Neuron (in vitro differentiated cells): ENCODE results near the gene AMMECR1L.
"Not testable (repeated sequence)": the region's sequence is repeated elsewhere in the genome, so short reads cannot be mapped to it uniquely, and the experiment has no call there.

Experiments
- H2AFZ ChIP-seq: one replicate; pipeline ENCODE4 v1.6.1; 2013; ENCODE audit warnings: low read depth, mild to moderate bottlenecking, inconsistent platforms, low read length, moderate library complexity
- H3K27me3 ChIP-seq: one replicate; pipeline ENCODE4 v1.6.1; 2013; ENCODE audit warnings: low read length; ENCODE audit not compliant: insufficient read depth
- H3K36me3 ChIP-seq: one replicate; pipeline ENCODE4 v1.6.1; 2013; ENCODE audit warnings: low read length; ENCODE audit not compliant: insufficient read depth
- H3K4me1 ChIP-seq: one replicate; pipeline ENCODE4 v1.6.1; 2013; ENCODE audit warnings: low read length; ENCODE audit not compliant: insufficient read depth
- H3K4me3 ChIP-seq: 2 replicates; pipeline ENCODE4 v1.5.1; 2013; ENCODE audit warnings: mild to moderate bottlenecking, low read length, moderate library complexity
- H3K9me3 ChIP-seq: one replicate; pipeline ENCODE4 v1.6.1; 2013; ENCODE audit warnings: low read length

Gene AMMECR1L

GRCh38 chr2:127901339-127902056 is 15.7 kb upstream of the AMMECR1L start:
- Histone ChIP-seq H2AFZ (no peak overlapping the region), H3K27me3 (no peaks in the 10 kb centered on the region), H3K4me1 (no peaks in the 10 kb centered on the region), H3K9me3 (no peaks in the 10 kb centered on the region), H3K4me3 (no peak overlapping the region), H3K36me3 (no peaks in the 10 kb centered on the region)

- Histone ChIP-seq H2AFZ (no peak overlapping the region), H3K9me3 (no peaks in the 10 kb centered on the region), H3K36me3 (no peaks in the 10 kb centered on the region), H3K4me1 (no peaks in the 10 kb centered on the region), H3K4me3 (no peak overlapping the region), H3K27me3 (no peaks in the 10 kb centered on the region)
Measured at GRCh38 chr2:127897531-127898211, 11.9 kb upstream of the AMMECR1L start.

- H2AFZ ChIP-seq = no peak overlapping the region
- H3K4me3 ChIP-seq = no peak overlapping the region
Measured at GRCh38 chr2:127893494-127893893, 7.7 kb upstream of the AMMECR1L start.

GRCh38 chr2:127893033-127893432 is 7.3 kb upstream of the AMMECR1L start:
- Histone ChIP-seq H3K4me1 (no peaks in the 10 kb centered on the region), H3K4me3 (no peak overlapping the region), H3K36me3 (peaks cover 2% of the 10 kb centered on the region), H2AFZ (no peak overlapping the region), H3K27me3 (no peaks in the 10 kb centered on the region), H3K9me3 (no peaks in the 10 kb centered on the region)

More at GRCh38 chr2:127893494-127893893, 7.7 kb upstream of the AMMECR1L start:
- peaks cover 2% of the 10 kb centered on the region for H3K36me3 ChIP-seq
- H3K9me3 ChIP-seq = no peaks in the 10 kb centered on the region
- H3K27me3 ChIP-seq = no peaks in the 10 kb centered on the region
- H3K4me1 ChIP-seq = no peaks in the 10 kb centered on the region

GRCh38 chr2:127891811-127892210 is 6.1 kb upstream of the AMMECR1L start:
- Histone ChIP-seq H3K27me3 (no peaks in the 10 kb centered on the region), H3K9me3 (no peaks in the 10 kb centered on the region), H2AFZ (no peak overlapping the region), H3K4me3 (no peak overlapping the region), H3K4me1 (peaks cover 11% of the 10 kb centered on the region), H3K36me3 (peaks cover 2% of the 10 kb centered on the region)

GRCh38 chr2:127890756-127891155 is 5.0 kb upstream of the AMMECR1L start:
- not testable (repeated sequence) for H3K36me3 ChIP-seq, H3K4me3 ChIP-seq, H3K9me3 ChIP-seq, H3K27me3 ChIP-seq, H2AFZ ChIP-seq
- peaks cover 11% of the 10 kb centered on the region for H3K4me1 ChIP-seq

GRCh38 chr2:127888772-127889171 is 3.0 kb upstream of the AMMECR1L start:
- Histone ChIP-seq H3K4me3 (no peak overlapping the region), H3K36me3 (peaks cover 2% of the 10 kb centered on the region), H3K9me3 (no peaks in the 10 kb centered on the region)

GRCh38 chr2:127887776-127888130 is 2.0 kb upstream of the AMMECR1L start:
- Histone ChIP-seq H3K27me3 (no peaks in the 10 kb centered on the region), H2AFZ (no peak overlapping the region), H3K9me3 (no peaks in the 10 kb centered on the region), H3K4me3 (peak overlapping the region; percentile 55), H3K4me1 (peaks cover 23% of the 10 kb centered on the region), H3K36me3 (peaks cover 7% of the 10 kb centered on the region)

More at GRCh38 chr2:127888772-127889171, 3.0 kb upstream of the AMMECR1L start:
- Histone ChIP-seq H2AFZ (no peak overlapping the region), H3K4me1 (peaks cover 22% of the 10 kb centered on the region), H3K27me3 (no peaks in the 10 kb centered on the region)

GRCh38 chr2:127887082-127887775 is 1.5 kb upstream of the AMMECR1L start:
- Histone ChIP-seq H2AFZ (no peak overlapping the region), H3K4me1 (peaks cover 23% of the 10 kb centered on the region), H3K36me3 (peaks cover 11% of the 10 kb centered on the region), H3K9me3 (no peaks in the 10 kb centered on the region), H3K4me3 (peak overlapping the region; percentile 55), H3K27me3 (no peaks in the 10 kb centered on the region)

- peaks cover 23% of the 10 kb centered on the region for H3K4me1 ChIP-seq
- peak overlapping the region; percentile 60 for H2AFZ ChIP-seq
- not testable (repeated sequence) for H3K27me3 ChIP-seq, H3K9me3 ChIP-seq
- peak overlapping the region; percentile 78 for H3K4me3 ChIP-seq
- H3K36me3 ChIP-seq = peaks cover 18% of the 10 kb centered on the region
Measured at GRCh38 chr2:127886593-127886935, 808 bp upstream of the AMMECR1L start.

- not testable (repeated sequence) for H2AFZ ChIP-seq, H3K9me3 ChIP-seq, H3K27me3 ChIP-seq
- Histone ChIP-seq H3K4me1 (peaks cover 23% of the 10 kb centered on the region), H3K4me3 (peak overlapping the region; percentile 49), H3K36me3 (peaks cover 31% of the 10 kb centered on the region)
Measured at GRCh38 chr2:127884861-127885740, 655 bp downstream of the AMMECR1L start.

GRCh38 chr2:127884436-127884835 is 1.3 kb downstream of the AMMECR1L start:
- Histone ChIP-seq H3K4me3 (peak overlapping the region; percentile 49), H2AFZ (no peak overlapping the region), H3K36me3 (peaks cover 35% of the 10 kb centered on the region), H3K9me3 (no peaks in the 10 kb centered on the region), H3K4me1 (peaks cover 23% of the 10 kb centered on the region), H3K27me3 (no peaks in the 10 kb centered on the region)
